ENCODE data around the gene PLA2G2D. TPM values are rescaled to one million over a fixed set of nuclear protein-coding genes. Genes with fewer than 3 reads are reported as not detected.

PLA2G2D gene
- total RNA-seq, 1 experiment from 2014 or later, result not detected

- Mint-ChIP-seq H3K36me3 (ENCODE audit: insufficient read depth in 1 of 3, low read depth in 3 of 3) (no peaks in the 10 kb centered on the region; a peak in 1 of 7 replicates), H3K27ac (no peak overlapping the region), H3K27me3 (ENCODE audit: low read depth) (peaks cover 32% of the 10 kb centered on the region), H3K4me3 (no peak overlapping the region), H3K9me3 (peaks cover 15 to 27% of the 10 kb centered on the region in 2 experiments), H3K4me1 (peaks cover 3 to 4% of the 10 kb centered on the region in 2 experiments)
- Histone ChIP-seq H2BK15ac (ENCODE audit: low read depth, low read length) (no peak overlapping the region), H3K14ac (ENCODE audit: insufficient read depth, low read length) (no peak overlapping the region), H2BK12ac (ENCODE audit: insufficient read length, low read depth, low read length) (no peak overlapping the region), H2BK20ac (ENCODE audit: low read depth, low read length, poor library complexity, severe bottlenecking) (no peak overlapping the region), H3K23me2 (ENCODE audit: insufficient read length, low read depth, low read length, poor library complexity, severe bottlenecking) (no peaks in the 10 kb centered on the region), H3K4me1 (ENCODE audit: insufficient read depth, low read length) (no peaks in the 10 kb centered on the region), H4K5ac (ENCODE audit: insufficient read length, low read depth, low read length) (no peak overlapping the region), H3K79me2 (ENCODE audit: insufficient read depth, low read length) (no peaks in the 10 kb centered on the region), H2AFZ (ENCODE audit: low read length) (no peak overlapping the region), H3K4me2 (ENCODE audit: insufficient read depth, insufficient read length, low read length) (no peak overlapping the region), H4K91ac (ENCODE audit: insufficient read length, low read depth, low read length) (no peak overlapping the region), H2BK5ac (ENCODE audit: insufficient read length, low read length) (no peak overlapping the region), H3K56ac (ENCODE audit: insufficient read length, low read depth, low read length) (no peak overlapping the region), H3T11ph (ENCODE audit: low read length) (no peak overlapping the region), H3K4ac (ENCODE audit: low read depth, low read length) (no peak overlapping the region), H3K18ac (ENCODE audit: insufficient read length, low read depth, low read length) (no peak overlapping the region), H3K9ac (ENCODE audit: extremely low read depth, insufficient read length, low read length) (no peak overlapping the region), H2BK120ac (ENCODE audit: low read depth, low read length, poor library complexity, severe bottlenecking) (no peak overlapping the region), H3K79me1 (ENCODE audit: insufficient read depth, low read depth, low read length, poor library complexity, severe bottlenecking) (no peaks in the 10 kb centered on the region), H4K8ac (replicated peaks; ENCODE audit: insufficient read length, low read depth, low read length) (no peak overlapping the region), H2AK5ac (ENCODE audit: insufficient read length, low read length) (no peak overlapping the region), H3K27ac (ENCODE audit: insufficient read length, low read depth, low read length) (no peak overlapping the region), H3K9me3 (ENCODE audit: control insufficient read depth, low read depth, low read length) (peaks cover 4% of the 10 kb centered on the region), H3K23ac (ENCODE audit: insufficient read length, low read depth, low read length) (no peak overlapping the region), H4K20me1 (ENCODE audit: control insufficient read depth, insufficient read depth, insufficient read length) (no peaks in the 10 kb centered on the region), H3K27me3 (ENCODE audit: insufficient read depth, low read length) (no peaks in the 10 kb centered on the region)
- TF ChIP-seq CTCF (conservative IDR thresholded peaks at IDR 0.05), result no peak
- WGBS (ENCODE audit: extremely low coverage, insufficient read length, low lambda C conversion rate), result no CpG with 5 or more reads among the region's 3 CpGs
- DNase-seq, result no peak
These were observed 29.2 kb downstream of the PLA2G2D start for GRCh38 chr1:20090119-20090518.

Data from H9 (cell line).